NCI-H510A treated with DMSO at 0.1 percent for 48 hours (cell line): Measurements from ENCODE around the gene HS3ST4.

Experiments used
- DNase-seq: peaks from one replicate; lab custom pipeline; 2025; lab: John Stamatoyannopoulos, UW

The HS3ST4 gene

DNA sequence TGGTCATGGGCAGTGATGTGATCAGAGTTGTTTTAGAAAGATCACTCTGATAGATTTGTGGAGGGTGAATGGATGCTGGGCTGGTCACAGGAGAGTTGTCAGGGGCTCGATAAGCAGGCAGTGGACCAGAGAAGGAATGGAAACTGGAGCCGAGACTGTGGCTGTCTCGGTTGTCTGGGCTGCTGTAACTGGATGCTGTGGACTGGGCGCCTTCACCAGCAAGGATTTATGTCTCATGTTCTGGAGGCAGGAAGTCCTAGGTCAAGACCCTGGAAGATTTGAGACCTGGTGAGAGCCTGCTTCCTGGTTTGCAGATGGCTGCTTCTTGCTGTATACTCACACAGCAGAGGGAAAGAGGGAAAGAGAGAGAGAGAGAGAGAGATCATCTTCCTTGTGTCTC is 203.6 kb downstream of the HS3ST4 start:
- DNase-seq, result no peak

DNA sequence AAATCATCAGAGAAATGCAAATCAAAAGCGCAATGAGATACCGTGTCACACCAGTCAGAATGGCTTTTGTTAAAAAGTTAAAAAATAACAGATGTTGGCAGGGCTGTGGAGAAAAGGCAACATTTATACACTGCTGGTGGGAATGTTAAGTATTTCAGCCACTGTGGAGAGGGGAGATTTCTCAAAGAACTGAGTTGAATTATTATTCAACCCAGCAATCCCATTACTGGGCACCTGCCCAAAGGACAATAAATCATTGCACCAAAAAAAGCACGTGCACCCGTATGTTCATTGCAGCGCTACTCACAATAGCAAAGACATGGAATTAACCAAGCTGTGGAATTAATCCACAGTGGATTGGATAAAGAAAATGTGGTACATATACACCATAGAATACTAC is 204.7 kb downstream of the HS3ST4 start:
- DNase-seq, result no peak

DNA sequence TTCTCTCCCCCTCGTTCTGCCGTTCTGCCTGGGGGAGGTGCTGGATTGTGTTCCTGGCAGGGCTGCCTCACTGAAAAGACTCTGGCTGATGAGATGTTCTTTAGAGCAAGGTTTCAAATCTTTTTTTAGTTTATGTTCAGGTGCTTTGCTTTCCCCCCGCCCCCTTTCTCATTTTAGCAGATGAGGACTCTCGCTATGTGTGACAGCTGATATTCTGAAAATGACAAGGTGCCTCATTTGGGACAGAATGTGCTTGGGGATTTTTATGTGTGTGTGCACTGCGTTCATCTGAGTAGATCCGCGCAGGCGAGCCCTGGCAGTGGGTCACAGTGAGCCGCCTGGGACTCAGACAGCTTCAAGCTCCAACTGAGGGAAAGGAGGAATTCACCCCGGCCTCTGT is 205.9 kb downstream of the HS3ST4 start:
- no peak for DNase-seq

DNA sequence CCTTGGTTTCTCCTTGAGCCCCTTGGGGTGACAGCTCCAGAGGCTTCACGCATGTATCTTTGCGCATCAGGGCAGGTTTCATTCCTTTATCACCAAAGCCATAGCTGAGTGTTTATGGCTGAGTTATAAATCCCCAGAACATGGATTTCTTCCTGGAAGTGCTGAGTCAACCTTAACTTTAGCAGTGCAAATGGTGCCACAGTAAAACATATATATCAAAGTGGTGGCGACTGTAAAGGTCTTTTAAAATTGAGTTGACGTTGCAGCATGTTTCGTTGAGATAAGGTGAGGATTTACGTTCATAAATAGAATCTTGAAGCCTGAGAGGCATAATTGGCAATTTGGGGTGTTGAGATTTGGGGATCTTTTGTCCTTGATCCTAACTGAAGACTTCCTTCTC is 214.1 kb downstream of the HS3ST4 start:
- DNase-seq, result no peak

DNA sequence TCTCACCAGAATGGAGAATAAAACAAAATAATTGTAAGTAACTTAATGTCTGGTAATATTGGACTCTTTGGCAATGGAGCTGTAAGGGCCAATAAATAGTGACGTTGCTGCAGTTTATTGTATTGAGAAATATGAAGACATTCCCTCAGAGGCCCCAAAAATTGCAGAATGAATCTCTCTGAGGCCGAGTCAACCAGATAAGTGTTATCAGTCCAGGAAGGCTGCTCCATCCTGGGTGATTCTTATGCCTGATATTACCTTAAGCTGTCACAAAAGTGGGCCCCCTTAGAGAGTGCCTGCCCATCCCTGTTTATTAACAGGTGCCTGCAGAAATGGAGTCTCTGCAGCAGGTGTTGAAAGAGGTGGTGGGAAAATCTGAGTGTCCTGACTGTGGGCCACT is 219.2 kb downstream of the HS3ST4 start:
- no peak for DNase-seq

DNA sequence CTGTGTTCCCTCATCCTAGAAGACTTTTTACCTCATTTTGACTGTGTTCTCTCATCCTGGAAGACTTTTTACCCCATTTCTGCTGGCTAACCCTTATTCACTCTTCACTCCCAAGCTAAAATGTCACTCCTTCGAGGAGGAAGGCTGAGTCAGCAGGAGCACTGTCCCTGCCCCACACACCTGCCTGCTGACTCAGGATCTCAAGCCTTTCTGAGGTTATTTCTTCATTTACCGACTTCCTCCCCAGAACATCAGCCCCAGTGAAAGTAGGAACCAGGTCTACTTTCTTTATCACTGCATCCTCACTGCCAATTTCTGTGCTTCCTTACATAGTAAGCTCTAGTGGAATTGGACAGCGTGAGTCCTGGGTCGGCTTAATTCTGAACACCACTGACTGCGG is 220.6 kb downstream of the HS3ST4 start:
- no peak for DNase-seq

DNA sequence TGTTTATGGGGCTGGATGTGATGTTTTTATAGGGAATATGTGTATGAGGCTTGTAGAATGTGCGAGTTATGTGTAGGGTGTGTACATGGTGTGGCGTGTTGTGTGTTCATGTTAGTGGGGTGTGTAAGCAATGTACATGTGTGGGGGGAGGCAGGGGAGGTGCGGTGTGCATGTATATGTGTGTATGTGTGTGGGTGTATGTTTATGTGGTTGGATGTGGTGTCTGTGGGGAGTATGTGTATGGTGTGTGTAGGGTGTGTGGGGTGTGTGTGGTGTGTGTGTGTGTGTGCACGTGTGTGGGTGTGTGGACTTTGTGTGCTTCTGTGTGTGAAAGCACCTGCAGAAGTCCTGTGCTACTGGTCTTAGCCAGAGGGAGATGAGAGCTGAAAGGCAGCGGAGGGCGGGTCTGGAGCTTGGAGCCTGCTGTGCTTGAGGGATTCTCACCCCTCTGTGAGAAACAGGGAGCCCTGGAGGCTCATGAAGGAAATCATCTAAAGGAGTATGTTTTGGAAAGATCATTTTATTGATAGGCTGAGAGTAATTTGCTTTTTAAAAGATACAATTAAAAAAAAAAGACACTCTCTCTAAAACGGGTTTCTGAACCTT is 222.7 kb downstream of the HS3ST4 start:
- DNase-seq, result no peak

DNA sequence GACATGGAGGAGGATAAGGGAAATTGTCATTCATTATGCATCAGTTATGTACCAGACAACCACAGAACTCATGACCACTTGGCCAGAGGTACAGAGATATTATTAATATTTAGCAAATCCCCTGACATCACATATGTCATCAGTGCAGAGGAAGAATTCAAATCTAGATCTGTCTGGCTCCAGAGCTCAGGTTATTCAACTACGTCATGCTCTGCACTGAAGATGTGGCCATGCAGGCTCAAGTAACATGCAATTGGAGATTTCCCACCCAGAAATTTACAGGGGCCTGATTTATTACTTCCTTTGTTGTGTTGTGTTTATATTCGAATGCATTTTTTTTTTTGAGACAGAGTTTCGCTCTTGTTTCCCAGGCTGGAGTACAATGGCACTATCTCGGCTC is 224.3 kb downstream of the HS3ST4 start:
- no peak for DNase-seq

DNA sequence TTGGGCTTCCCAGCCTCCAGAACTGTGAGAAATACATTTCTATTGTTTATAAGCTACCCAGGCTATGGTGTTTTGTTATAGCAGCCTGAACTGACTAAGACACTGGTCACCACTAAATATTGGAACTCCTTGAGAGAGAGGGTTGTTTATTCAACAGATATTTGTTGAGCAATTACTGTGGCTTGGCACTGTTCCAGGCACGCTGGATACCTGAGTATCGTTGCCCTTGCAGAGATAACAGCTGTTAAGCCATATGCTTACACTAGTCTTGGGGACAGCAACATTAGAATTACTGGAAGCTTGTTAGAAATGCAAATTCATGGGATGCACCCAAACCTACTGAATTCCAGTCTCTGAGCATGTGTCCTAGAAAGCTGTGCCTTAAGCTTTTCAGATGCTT is 230.7 kb downstream of the HS3ST4 start:
- peak; percentile 92 for DNase-seq

DNA sequence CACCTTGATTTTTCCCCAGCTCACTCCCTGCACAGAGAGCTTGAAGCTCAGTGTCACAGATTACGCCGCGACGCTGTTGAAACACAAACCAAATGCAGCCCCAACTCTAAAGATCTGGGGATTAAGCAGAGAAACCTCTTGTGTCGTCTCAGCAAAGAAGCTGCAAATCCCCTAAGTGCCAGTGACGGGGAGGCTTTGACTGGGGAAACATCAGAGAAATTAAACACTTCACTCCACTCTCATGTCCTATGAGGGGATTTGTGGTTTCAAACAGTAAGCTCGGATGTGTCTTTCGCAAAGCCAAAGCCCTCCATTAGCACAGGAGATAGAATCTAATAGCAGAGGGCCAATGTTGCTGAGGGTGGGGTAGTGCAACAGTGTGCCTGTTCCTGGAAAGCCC is 233.7 kb downstream of the HS3ST4 start:
- peak; percentile 87 for DNase-seq

DNA sequence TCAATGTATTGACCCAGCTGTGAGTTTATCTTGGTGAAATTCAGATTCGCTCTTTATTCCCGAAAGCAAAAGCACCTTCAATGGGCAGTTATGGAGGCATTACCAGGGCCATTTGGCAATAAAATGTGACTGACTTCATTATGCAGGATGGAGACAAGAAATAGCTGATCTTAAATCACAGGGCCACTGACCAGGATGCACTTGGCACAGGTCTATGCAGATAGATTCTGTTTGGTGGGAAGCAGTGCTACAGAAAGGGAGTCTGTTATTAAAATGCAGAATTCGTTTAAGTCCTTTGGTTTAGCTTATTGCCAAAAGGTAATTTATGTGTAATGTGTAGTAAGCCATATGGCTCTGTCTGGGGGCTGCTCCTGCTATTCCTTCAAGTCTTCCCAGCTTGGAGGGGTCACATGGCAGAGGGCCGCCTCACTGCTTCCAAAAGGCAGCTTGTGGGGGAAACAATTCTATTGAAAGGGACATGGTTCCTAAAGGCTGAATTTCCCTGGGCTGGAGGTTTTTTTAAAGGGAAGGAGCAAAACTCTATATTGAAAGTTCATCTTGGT is 239.8 kb downstream of the HS3ST4 start:
- DNase-seq, result no peak

DNA sequence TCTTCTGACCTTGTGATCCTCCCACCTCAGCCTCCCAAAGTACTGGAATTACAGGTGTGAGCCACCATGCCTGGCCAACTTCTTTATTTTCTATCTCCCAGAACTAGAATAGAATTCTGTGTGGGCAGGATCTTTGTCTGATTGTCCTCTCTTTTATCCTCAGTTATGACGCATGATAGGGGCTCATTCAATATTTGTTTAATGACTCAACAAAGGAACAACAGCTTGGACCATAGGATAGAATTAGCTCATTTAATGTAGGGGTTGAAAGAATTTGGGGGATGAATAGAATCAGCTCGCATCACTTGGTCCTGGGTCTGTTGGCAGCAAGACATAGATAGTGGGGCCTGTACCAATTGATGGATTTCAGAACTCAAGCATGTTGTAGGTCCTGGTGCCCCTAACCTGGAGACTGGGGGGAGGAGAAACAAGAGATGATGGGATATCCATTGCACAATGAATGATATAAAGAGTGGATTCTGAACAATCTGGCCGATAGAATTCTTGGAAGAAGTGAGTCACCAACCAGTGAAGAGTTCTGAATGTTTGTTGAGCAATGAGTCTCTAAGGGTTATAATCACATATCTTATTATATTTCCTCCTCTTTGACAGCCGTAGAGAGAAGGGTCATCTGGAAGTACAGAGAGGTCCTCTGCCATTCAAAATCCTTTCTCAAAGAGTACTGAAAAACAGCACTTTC is 250.2 kb downstream of the HS3ST4 start:
- DNase-seq, result no peak

DNA sequence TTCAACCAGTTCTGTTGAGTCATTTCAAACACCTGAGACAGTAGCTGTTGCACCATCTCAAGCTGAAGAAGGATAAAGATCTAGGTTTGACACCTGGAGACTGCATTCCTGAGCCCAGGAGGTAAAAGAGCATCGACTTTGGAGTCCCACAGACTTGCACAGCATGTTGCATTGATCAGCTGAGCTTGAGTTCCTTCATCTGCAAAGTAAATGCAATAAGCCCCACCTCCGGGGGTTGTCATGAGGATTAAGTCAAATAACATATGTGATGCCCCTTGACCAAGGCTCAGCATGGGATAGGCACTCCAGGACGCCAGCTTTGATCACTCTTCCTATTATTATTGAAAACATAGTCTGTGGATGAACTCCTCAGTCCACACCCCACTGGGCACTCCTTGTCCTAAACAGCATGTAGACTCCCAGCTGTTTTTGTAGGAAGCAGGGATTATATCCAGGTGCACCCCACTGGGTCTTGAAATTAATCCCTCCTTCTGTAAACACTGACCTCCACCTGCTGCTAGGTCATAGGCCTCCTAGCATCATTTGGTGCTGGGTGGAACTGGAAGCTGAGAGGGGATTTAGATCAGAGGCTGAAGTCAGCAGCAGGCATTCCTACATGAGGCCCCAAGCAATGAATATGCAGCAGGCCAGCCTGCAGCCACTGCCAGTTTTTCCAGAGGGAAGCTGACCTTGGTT is 259.0 kb downstream of the HS3ST4 start:
- DNase-seq, result peak; percentile 79

DNA sequence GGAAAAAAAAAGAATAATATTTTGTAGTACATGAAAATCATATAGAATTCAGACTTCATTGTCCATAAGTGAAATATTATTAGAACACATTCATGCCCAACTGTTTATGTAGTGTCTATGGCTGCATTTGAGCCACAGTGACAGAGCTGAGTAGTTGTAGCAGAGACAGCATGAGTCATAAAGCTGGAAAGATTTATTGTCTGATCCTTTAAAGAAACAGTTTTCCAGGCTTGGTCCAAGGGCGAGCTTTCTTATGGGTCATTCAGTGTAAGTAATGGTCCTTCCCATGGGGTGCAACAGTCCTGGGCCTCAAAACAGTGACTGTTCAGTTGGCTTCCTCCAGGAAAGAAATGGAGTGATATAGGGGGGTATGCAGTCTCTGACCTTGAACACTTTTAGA is 260.2 kb downstream of the HS3ST4 start:
- DNase-seq, result no peak

DNA sequence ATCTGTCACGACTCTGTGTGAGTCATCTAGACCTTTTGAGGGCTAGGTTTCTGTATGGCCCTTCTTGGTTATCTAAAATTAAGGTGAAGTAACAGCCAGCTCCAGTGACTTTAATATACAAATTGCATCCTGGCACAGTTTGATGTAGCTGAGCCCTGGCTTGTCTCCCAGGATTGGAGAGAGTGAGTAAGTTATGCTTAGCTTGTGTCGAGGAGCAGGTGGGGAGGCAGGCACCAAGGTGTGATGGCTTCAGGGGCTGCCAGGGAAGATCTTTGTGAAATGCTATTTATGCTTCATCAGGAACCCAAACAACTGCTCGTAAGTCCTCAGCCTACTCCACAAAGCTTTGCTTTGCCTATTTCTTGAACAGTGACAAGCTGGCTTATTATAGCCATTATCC is 261.2 kb downstream of the HS3ST4 start:
- DNase-seq, result no peak

DNA sequence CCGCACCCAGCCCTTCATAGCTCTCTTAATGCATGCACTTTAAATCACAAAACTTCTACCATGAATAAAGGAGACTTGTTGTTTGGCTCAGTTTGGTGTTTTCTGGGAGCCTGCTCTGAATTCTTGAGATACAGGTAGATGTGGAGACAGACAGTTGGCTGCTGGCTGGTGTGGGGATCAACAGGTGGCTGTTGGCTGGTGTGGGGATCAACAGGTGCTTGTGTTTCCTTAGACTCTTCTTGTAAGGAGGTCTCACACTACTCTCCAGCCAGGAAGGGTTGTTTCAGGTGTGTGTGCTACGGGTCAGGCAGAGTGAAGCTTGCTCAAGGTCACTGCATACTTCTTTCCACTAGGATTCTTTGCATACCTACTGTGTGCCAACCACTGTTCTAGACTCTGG is 265.9 kb downstream of the HS3ST4 start:
- no peak for DNase-seq

DNA sequence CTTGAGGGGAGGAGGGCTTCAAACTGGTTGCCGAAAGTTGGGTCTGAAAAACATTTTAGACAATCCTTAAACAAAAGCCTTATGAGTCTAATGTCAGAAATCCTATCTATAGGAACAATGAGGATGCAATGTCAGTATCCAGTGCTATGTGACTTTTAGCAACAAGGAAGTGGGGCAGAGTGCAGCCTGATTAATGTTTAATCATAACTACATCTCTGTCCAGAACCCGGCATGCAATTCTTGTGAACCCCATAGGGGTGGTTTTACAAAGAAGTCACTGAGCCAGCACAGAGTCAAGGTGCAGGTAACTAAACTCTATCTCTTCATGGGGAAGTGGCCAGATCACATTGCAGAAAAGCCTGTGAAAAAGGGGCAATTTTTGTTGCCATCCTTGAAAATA is 267.5 kb downstream of the HS3ST4 start:
- no peak for DNase-seq

DNA sequence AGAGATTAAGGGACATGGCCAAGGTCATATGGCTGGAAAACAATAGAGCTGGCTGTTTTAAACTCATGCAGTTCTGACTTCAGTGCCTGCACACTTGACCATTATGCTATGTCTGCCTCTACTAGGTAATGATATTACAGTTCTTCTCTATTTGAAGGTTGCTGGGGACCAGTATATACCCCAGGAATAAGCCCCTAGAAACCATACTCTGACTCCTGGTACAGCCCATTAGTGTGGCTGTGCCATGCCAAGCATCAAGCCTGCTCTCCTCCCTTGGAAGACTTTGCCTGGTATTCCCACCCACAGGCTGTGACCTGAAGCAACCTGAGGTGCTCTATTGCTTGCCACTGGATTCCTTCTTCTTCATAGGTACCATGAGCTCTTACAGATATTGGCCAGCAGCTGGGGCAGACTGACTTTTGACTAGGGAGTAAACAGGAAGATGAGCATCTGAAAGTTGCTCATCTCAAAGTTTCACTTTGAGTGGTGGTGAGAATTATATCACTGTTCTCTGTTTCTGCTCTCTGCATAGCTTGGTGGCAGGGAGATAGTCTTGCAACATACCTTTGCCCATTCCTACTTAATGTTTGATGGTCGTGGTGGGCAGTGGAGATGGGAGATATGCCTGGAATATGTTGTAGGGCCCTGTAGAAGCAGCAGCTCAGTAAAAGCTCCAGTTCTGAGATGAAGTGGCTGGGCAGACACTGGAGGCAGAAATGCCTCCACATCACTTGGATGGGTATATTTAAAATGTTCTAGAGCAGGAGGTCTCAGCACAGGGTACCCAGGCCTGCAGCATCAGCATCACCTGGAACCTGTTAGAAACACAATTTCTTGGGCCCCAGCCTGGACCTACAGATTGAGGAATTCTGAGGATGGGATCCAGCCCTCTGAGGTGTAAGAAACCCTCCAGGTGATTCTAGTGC is 274.7 kb downstream of the HS3ST4 start:
- DNase-seq, result no peak

DNA sequence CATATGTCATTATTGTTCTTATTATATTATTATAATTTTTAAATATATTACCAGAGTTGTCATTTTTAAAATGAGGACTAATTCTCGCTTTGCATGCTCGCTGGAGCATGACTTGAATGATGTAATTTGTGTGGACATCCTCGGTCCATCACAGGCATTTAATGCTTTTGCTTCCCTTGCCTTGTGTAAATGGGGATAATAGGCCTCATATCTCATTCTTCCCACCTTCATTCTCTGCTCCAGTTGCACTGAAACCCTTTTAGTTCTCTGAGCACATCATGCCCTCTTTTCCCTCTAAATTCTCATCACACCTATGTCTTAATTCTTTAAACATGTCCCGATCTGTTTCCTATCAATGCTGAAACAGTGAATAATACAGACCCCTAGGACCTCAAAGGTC is 285.4 kb downstream of the HS3ST4 start:
- DNase-seq, result no peak

DNA sequence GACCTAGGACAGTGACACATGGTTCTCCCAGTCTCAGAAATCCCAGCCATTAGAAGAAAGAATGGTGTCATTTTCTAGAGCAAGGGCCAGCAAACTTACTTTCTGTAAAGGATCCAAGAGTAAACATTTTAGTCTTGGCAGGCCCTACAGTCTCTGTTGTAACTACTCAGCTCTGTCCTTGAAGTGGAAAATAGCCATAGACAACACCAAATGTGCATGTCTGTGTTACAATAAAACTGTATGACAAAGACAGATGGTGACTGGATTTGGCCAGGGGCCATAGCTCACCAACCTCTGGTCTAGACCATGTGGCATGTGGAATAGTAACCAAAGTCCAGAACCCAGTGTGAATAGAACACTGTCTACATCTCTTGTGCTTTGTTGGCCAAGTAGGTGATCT is 286.5 kb downstream of the HS3ST4 start:
- DNase-seq, result no peak

DNA sequence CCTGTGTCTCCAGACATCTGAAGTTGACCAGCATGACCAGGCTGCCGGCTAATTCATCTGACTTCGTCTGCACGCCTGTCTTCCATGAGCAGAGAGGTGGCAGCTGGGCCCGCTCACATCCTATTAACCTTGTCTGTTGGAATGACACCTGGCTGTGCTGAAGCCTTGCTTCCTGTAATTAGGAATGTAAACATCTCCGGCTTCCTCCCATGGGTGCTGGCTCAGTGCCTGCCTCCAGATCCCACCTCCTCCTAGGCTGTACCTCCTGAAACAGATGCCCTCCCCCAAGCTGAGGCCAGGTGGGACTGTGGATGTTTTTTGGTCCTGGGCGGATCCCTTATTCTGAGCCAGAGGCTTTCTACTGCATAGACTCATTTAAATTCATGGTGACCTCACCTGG is 296.3 kb downstream of the HS3ST4 start:
- peak; percentile 97 for DNase-seq

DNA sequence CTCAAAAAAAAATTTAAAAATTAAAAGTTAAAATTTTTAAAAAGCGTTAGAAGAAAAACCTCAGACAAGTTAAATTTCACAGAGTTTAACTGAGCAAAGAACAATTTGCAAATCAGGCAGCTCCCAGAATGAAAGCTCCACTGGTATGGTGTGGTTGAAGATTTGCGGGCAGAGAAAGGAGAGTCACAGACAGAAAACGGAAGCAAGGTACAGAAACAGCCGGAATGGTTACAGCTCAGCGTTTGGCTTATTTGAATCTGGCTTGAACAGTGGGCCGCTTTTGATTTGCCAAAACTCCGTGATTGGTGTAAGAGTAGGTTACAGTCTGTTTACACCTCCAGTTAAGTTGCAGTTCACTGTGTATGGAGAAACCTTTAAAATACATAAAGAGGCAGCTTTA is 297.1 kb downstream of the HS3ST4 start:
- DNase-seq, result no peak
